GM12892 (cell line): ENCODE measurements around the gene PLA2G3.

ENCODE experiments used
- POLR2A ChIP-seq: IDR thresholded peaks from 2 replicates; pipeline ENCODE4 v1.6.1; 2011; ENCODE audit warnings: low read depth, low read length, control low read depth
- POLR2AphosphoS5 ChIP-seq: IDR thresholded peaks from 2 replicates; pipeline ENCODE4 v1.6.1; 2011; ENCODE audit warnings: low read depth, low read length, control low read depth
- TAF1 ChIP-seq: IDR thresholded peaks from 2 replicates; pipeline ENCODE4 v1.6.1; 2011; ENCODE audit warnings: low read depth, mild to moderate bottlenecking, control low read depth, low read length, borderline replicate concordance

DNA sequence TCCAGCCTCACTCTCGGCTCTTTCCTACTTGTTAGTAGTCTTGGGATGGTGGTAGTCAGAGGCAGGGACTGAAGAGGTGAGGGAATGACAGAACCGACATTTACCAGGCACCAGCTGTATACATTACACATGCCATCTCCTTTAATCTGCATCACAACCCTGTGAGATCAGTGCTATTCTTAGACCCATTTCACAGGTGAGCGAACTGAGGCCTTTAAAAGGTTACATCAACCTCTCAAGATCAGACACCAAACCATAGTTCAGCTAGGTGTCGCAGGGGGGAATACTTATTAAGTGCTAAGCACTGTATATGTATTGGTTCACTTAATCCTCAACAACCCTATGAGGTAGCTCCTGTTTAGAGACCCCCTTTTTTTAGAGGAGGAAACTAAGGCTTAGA is 5.6 kb downstream of the PLA2G3 start:
- TF ChIP-seq POLR2A (no peak), POLR2AphosphoS5 (no peak), TAF1 (no peak)
